GM12878 (cell line): ENCODE data around the gene ANKRD24. TPM values are rescaled to one million over a fixed set of nuclear protein-coding genes. Genes with fewer than 3 reads are reported as not detected.

Experiments
- ATAC-seq: fragments of 200-7000 bp; cut with Tn5 transposase; 3 replicates; pipeline ENCODE4 v1.9.1; 2020; ENCODE audit warnings: mild to moderate bottlenecking, moderate library complexity
- BruUV-seq: library from RNA; stranded (reverse); fragments of 400-500 nt; replicated peaks from 2 replicates; lab custom pipeline; 2021; lab: Mats Ljungman, UMichigan
- CTCF ChIA-PET: fragments of 300-600 bp; sonication (Branson Sonifier 250); formaldehyde crosslinking; extraction: SDS; loops from one replicate; lab custom pipeline; 2021; ENCODE audit warnings: inconsistent platforms; lab: Yijun Ruan, JAX
- POLR2A ChIA-PET: fragments of 350-600 bp; formaldehyde crosslinking; extraction: SDS; loops from one replicate; lab custom pipeline; 2021; ENCODE audit warnings: inconsistent platforms; lab: Charles Lee
- RAD21 ChIA-PET: fragments of 300-600 bp; sonication (Branson Sonifier 250); formaldehyde crosslinking; loops from one replicate; lab custom pipeline; 2023; ENCODE audit warnings: antibody characterized with exemption; ENCODE audit not compliant: unreplicated experiment; lab: Charles Lee
- SMC1A ChIA-PET: fragments of 300-600 bp; sonication (Branson Sonifier 250); formaldehyde crosslinking; loops from one replicate; lab custom pipeline; 2023; ENCODE audit not compliant: unreplicated experiment, uncharacterized antibody; lab: Charles Lee
- DNase-seq: peaks from one replicate; pipeline ENCODE4 v3.0.0-alpha.2; 2011; ENCODE audit warnings: low read depth, low spot score
- FAIRE-seq: peaks from 3 replicates; lab custom pipeline; 2011; peaks lifted over from hg19 to GRCh38; lab: Jason Lieb, UNC
- H2AFZ ChIP-seq: 2 replicates; pipeline ENCODE4 v1.6.0; 2011; ENCODE audit warnings: low read depth, low read length, control low read depth; ENCODE audit not compliant: control insufficient read depth
- H3K27ac ChIP-seq: 2 replicates; pipeline ENCODE4 v1.5.1; 2011; ENCODE audit warnings: control low read depth; ENCODE audit not compliant: control insufficient read depth, insufficient read depth
- H3K27me3 ChIP-seq, 2 experiments: replicated peaks in 1 of 2; 2 replicates each; pipeline versions ENCODE4 v1.6.0 to v1.6.1; 2011; ENCODE audit warnings: low read length in 1 of 2; ENCODE audit not compliant: control insufficient read depth in 2 of 2, insufficient read depth in 2 of 2
- H3K36me3 ChIP-seq, 2 experiments: 2 replicates each; pipeline ENCODE4 v1.5.1; 2011; ENCODE audit warnings: low read length in 1 of 2; ENCODE audit not compliant: control insufficient read depth in 2 of 2, insufficient read depth in 2 of 2
- H3K4me1 ChIP-seq: 2 replicates; pipeline ENCODE4 v1.6.1; 2011; ENCODE audit warnings: mild to moderate bottlenecking, low read length, moderate library complexity, mixed read lengths; ENCODE audit not compliant: control insufficient read depth, insufficient read depth
- H3K4me2 ChIP-seq: 2 replicates; pipeline ENCODE4 v1.6.0; 2011; ENCODE audit warnings: control low read depth; ENCODE audit not compliant: control insufficient read depth, insufficient read depth
- H3K4me3 ChIP-seq: fragments of 200-600 bp; sonication (generic); 2 replicates; pipeline ENCODE4 v1.5.1; 2016
- H3K79me2 ChIP-seq: 2 replicates; pipeline ENCODE4 v1.6.0; 2011; ENCODE audit warnings: low read length; ENCODE audit not compliant: control insufficient read depth, insufficient read depth
- H3K9ac ChIP-seq: 2 replicates; pipeline ENCODE4 v1.8.0; 2011; ENCODE audit warnings: low read length, control low read depth, mixed read lengths; ENCODE audit not compliant: control insufficient read depth, insufficient read depth
- H3K9me3 ChIP-seq: replicated peaks from 3 replicates; pipeline ENCODE4 v1.5.1; 2011; ENCODE audit warnings: mild to moderate bottlenecking, low read length; ENCODE audit not compliant: control insufficient read depth, insufficient read depth
- H4K20me1 ChIP-seq: 2 replicates; pipeline ENCODE4 v1.6.0; 2011; ENCODE audit not compliant: control insufficient read depth, insufficient read depth
- HDGF ChIP-seq: fragments of 450-650 bp; IDR thresholded peaks from 2 replicates; pipeline ENCODE4 v1.6.1; 2016; ENCODE audit warnings: antibody characterized with exemption
- IKZF2 ChIP-seq, 2 experiments: fragments of 450-650 bp; IDR thresholded peaks; 2 replicates each; pipeline ENCODE4 v1.6.1; 2017; ENCODE audit warnings: mild to moderate bottlenecking in 2 of 2, moderate library complexity in 2 of 2
- JUNB ChIP-seq: IDR thresholded peaks from 2 replicates; pipeline ENCODE4 v1.6.1; 2016; ENCODE audit warnings: antibody characterized with exemption, mild to moderate bottlenecking
- MEF2A ChIP-seq: IDR thresholded peaks from 2 replicates; pipeline ENCODE4 v1.6.1; 2011; ENCODE audit warnings: low read depth, mild to moderate bottlenecking, low read length, moderate library complexity; ENCODE audit not compliant: insufficient read depth
- NR2C2 ChIP-seq: IDR thresholded peaks from 2 replicates; pipeline ENCODE4 v1.6.1; 2011; ENCODE audit warnings: borderline replicate concordance, low read depth; ENCODE audit not compliant: control insufficient read depth, insufficient read length
- SMARCA5 ChIP-seq: fragments of 450-650 bp; IDR thresholded peaks from 2 replicates; pipeline ENCODE4 v1.6.1; 2017; ENCODE audit warnings: mild to moderate bottlenecking
- SRF ChIP-seq, 2 experiments: IDR thresholded peaks; 2 replicates each; pipeline ENCODE4 v1.6.1; 2011; ENCODE audit warnings: low read depth in 2 of 2, low read length in 2 of 2, mild to moderate bottlenecking in 1 of 2, moderate library complexity in 1 of 2
- TCF3 ChIP-seq: IDR thresholded peaks from 2 replicates; pipeline ENCODE4 v1.6.1; 2012; ENCODE audit warnings: low read depth, mild to moderate bottlenecking, low read length, borderline replicate concordance; ENCODE audit not compliant: insufficient read depth
- ZNF274 ChIP-seq: IDR thresholded peaks from one replicate; pipeline ENCODE4 v1.8.0; 2011; ENCODE audit not compliant: insufficient read length, insufficient read depth
- ZNF384 ChIP-seq: IDR thresholded peaks from 2 replicates; pipeline ENCODE4 v1.6.1; 2012; ENCODE audit warnings: low read depth, mild to moderate bottlenecking, low read length, improper control_type of control experiment, borderline replicate concordance
- WGBS: methylation state at CpG from one replicate; pipeline ENCODE4 v1.1.6; 2016; ENCODE audit warnings: low lambda C conversion rate; ENCODE audit not compliant: insufficient replicate concordance, insufficient coverage; ENCODE audit errors: missing lambda C conversion rate; 5-methylcytosine and 5-hydroxymethylcytosine counted together
- in situ Hi-C: fragments of 300-500 bp; cut with MboI; formaldehyde crosslinking; loops from 9 replicates; pipeline ENCODE4 v1.14.3; 2018; ENCODE audit warnings: mixed read lengths
- intact Hi-C: fragments of 100-400 bp; cut with micrococcal nuclease; formaldehyde crosslinking; loops from one replicate; pipeline ENCODE4 v1.14.2; 2022; ENCODE audit not compliant: unreplicated experiment
- polyA plus RNA-seq, 11 experiments: library from polyadenylated mRNA; depleted of rRNA in 4 of 11; unstranded in 6 of 11; stranded (reverse) in 5 of 11; fragments of >200 nt; fragmentation: Nextera tagmentation in 4 of 11; fragmentation: Illumina TruSeq in 1 of 11; extraction: Ambion mirVana in 4 of 11; extraction: Trizol in 1 of 11; gene quantifications; 1 replicate in 1 of 11; 2 replicates in 10 of 11; pipeline versions ENCODE4 v1.2.1 to v1.2.3, GENCODE V29; 2011 to 2016; ENCODE audit warnings: inconsistent platforms in 2 of 11, missing spikeins in 2 of 11, low read depth in 1 of 11
- total RNA-seq, 4 experiments: library from RNA; depleted of rRNA in 3 of 4; stranded (reverse); fragments of >200 nt in 3 of 4; fragmentation: Illumina TruSeq in 1 of 4; extraction: Trizol in 1 of 4; gene quantifications; 2 replicates each; pipeline versions ENCODE4 v1.2.1 to v1.2.3, GENCODE V29; 2013 to 2021
- TF ChIP-seq, protein P1 (sequence below): fragments of 450-650 bp; IDR thresholded peaks from 2 replicates; pipeline ENCODE4 v1.6.1; 2017; ENCODE audit warnings: mild to moderate bottlenecking, moderate library complexity

Gene ANKRD24
- total and polyA plus RNA-seq, 10 of the 15 experiments (the other 5 are each of a cell fraction or from before 2014, with no cell fraction given): 0.02 to 0.59 (median 0.35) TPM; not detected in 1

DNA sequence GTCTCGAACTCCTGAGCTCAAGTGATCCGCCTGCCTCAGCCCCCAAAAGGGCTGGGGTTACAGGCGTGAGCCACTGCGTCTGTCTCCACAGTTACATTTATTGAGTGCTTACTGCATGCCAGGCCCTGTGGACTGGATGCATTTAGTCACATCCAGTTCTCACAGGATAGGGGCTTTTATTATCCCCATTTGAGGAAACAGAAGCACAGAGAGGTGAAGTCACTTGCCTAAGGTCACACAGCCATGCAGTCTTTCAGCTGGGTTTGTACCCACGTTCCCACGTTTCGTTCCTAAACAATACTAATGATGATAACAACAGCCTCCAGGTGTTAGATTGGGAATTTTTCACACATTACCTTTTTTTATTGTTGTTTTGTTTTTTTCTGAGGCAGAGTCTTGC lies 37.7 kb downstream of the ANKRD24 start:
- intact Hi-C loops: no loop called here
- Histone ChIP-seq H4K20me1 (no peaks in the 10 kb centered on the region), H3K27ac (no peak overlapping the region), H3K36me3 (no peaks in the 10 kb centered on the region), H3K4me1 (peaks cover 24% of the 10 kb centered on the region), H3K27me3 (no peaks in the 10 kb centered on the region), H3K79me2 (no peaks in the 10 kb centered on the region), H3K4me3 (no peak overlapping the region), H3K9ac (no peak overlapping the region), H3K4me2 (no peak overlapping the region), H3K9me3 (no peaks in the 10 kb centered on the region; the same call in 2 of the 3 replicates), H2AFZ (no peak overlapping the region)
- ATAC-seq (no peak), DNase-seq (no peak), FAIRE-seq (no peak)
- RAD21 ChIA-PET: no interaction called here
- CTCF ChIA-PET: interaction anchor here (0.6 to 2.3 kb wide), 3 partner anchors 12 to 530 kb away, joined by 3 to 6 read pairs (median 4); no protein-coding TSS in a partner anchor
- TF ChIP-seq SMARCA5: peak; percentile 44; the same call in 1 of the 2 replicates
- TF ChIP-seq ZNF384: no peak
- in situ Hi-C loops: no loop called here
- POLR2A ChIA-PET: no interaction called here
- SMC1A ChIA-PET: no interaction called here
- 94% methylated on average over 7 of the region's 7 CpGs for WGBS
- BruUV-seq: no TSS peak

DNA sequence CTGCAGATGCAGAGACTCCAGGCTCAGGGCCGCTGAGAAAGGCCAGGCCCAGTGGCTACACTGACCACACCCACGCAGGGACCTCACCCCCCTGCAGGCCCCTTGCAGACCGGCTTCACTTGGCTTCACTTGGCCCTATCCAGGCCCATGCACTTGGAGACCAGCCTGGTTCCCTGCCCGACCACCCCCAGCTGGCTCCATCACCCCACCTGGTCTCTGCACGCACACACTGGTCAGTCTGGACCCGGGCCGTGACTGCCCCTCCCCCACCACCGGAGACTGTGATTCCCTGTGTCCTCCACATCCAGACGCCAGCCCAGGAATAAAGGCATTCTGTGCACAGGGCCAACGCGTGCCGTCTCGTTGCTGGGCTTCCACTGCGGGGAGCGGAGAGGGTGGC lies 42.0 kb downstream of the ANKRD24 start:
- peaks cover 16% of the 10 kb centered on the region for H3K79me2 ChIP-seq
- no peak overlapping the region for H3K27ac ChIP-seq
- H3K9me3 ChIP-seq: no peaks in the 10 kb centered on the region
- ChIA-PET RAD21 (no interaction called here), CTCF (no interaction called here), SMC1A (no interaction called here), POLR2A (no interaction called here)
- in situ Hi-C loops (no loop called here), intact Hi-C loops (no loop called here)
- no peaks in the 10 kb centered on the region for H4K20me1 ChIP-seq
- H3K9ac ChIP-seq: no peak overlapping the region
- WGBS: 96% methylated on average over 14 of the region's 15 CpGs
- no TSS peak for BruUV-seq
- no peak overlapping the region for H2AFZ ChIP-seq
- TF ChIP-seq ZNF274: no peak
- TF ChIP-seq NR2C2: no peak
- TF ChIP-seq TCF3: no peak
- TF ChIP-seq JUNB: no peak
- no peak for TF ChIP-seq HDGF
- TF ChIP-seq, protein P1, sequence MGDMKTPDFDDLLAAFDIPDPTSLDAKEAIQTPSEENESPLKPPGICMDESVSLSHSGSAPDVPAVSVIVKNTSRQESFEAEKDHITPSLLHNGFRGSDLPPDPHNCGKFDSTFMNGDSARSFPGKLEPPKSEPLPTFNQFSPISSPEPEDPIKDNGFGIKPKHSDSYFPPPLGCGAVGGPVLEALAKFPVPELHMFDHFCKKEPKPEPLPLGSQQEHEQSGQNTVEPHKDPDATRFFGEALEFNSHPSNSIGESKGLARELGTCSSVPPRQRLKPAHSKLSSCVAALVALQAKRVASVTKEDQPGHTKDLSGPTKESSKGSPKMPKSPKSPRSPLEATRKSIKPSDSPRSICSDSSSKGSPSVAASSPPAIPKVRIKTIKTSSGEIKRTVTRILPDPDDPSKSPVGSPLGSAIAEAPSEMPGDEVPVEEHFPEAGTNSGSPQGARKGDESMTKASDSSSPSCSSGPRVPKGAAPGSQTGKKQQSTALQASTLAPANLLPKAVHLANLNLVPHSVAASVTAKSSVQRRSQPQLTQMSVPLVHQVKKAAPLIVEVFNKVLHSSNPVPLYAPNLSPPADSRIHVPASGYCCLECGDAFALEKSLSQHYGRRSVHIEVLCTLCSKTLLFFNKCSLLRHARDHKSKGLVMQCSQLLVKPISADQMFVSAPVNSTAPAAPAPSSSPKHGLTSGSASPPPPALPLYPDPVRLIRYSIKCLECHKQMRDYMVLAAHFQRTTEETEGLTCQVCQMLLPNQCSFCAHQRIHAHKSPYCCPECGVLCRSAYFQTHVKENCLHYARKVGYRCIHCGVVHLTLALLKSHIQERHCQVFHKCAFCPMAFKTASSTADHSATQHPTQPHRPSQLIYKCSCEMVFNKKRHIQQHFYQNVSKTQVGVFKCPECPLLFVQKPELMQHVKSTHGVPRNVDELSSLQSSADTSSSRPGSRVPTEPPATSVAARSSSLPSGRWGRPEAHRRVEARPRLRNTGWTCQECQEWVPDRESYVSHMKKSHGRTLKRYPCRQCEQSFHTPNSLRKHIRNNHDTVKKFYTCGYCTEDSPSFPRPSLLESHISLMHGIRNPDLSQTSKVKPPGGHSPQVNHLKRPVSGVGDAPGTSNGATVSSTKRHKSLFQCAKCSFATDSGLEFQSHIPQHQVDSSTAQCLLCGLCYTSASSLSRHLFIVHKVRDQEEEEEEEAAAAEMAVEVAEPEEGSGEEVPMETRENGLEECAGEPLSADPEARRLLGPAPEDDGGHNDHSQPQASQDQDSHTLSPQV: no peak
- TF ChIP-seq IKZF2 (IDR thresholded peaks at IDR 0.05): no peak
- no peak for TF ChIP-seq MEF2A
- no peak for TF ChIP-seq SRF (IDR thresholded peaks at IDR 0.05; ENCODE audit: low read depth in 2 of 2, low read length in 2 of 2)
- H3K36me3 ChIP-seq: no peaks in the 10 kb centered on the region
- no peak for DNase-seq
- ATAC-seq: no peak
- no peak overlapping the region for H3K4me3 ChIP-seq
- no peak overlapping the region for H3K4me2 ChIP-seq
- peaks cover 47% of the 10 kb centered on the region for H3K4me1 ChIP-seq
- H3K27me3 ChIP-seq: no peaks in the 10 kb centered on the region
- no peak for FAIRE-seq
